DND-41 (cell line): ENCODE results near the gene MBNL2.

Experiments
- EZH2 ChIP-seq: IDR thresholded peaks from 3 replicates; pipeline ENCODE4 v1.6.1; 2012; ENCODE audit warnings: borderline replicate concordance, low read depth, mild to moderate bottlenecking, moderate library complexity, low read length, inconsistent platforms; ENCODE audit not compliant: severe bottlenecking
- TF ChIP-seq, protein P1 (sequence below): IDR thresholded peaks from 2 replicates; pipeline ENCODE4 v1.5.1; 2012; ENCODE audit warnings: borderline replicate concordance, low read length, moderate library complexity, mild to moderate bottlenecking; ENCODE audit not compliant: poor library complexity, severe bottlenecking; ENCODE audit errors: extremely low read depth

DNA sequence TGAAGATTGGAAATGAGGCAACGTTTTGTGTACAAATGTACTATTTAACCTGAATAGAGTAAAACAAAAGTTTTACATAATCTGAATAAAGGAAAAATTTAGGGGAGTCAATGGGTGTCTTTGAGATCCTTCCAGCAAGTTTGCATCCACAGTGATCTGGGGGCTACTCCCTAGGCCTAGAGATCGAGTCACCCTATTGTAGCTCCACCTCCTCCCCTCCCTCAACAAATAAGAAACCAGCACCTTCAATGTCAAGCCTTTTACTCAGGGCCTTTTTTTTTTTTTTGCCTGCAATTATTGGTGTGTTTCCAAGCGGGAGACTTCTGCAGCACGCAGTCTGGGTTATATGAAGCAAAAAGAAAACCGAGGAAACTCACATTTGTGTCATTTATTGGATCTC, 195.6 kb downstream of the MBNL2 start:
- TF ChIP-seq, protein P1, sequence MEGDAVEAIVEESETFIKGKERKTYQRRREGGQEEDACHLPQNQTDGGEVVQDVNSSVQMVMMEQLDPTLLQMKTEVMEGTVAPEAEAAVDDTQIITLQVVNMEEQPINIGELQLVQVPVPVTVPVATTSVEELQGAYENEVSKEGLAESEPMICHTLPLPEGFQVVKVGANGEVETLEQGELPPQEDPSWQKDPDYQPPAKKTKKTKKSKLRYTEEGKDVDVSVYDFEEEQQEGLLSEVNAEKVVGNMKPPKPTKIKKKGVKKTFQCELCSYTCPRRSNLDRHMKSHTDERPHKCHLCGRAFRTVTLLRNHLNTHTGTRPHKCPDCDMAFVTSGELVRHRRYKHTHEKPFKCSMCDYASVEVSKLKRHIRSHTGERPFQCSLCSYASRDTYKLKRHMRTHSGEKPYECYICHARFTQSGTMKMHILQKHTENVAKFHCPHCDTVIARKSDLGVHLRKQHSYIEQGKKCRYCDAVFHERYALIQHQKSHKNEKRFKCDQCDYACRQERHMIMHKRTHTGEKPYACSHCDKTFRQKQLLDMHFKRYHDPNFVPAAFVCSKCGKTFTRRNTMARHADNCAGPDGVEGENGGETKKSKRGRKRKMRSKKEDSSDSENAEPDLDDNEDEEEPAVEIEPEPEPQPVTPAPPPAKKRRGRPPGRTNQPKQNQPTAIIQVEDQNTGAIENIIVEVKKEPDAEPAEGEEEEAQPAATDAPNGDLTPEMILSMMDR: no peak
- TF ChIP-seq EZH2: no peak
